HepG2 (cell line): ENCODE results near the gene FAM163B. TPM values are rescaled to one million over a fixed set of nuclear protein-coding genes. Genes with fewer than 3 reads are reported as not detected.

Source experiments
- ATAC-seq: fragments of 200-7000 bp; cut with Tn5 transposase; 3 replicates; pipeline ENCODE4 v1.9.1; 2020; ENCODE audit warnings: mild to moderate bottlenecking, moderate library complexity
- BruUV-seq: library from RNA; stranded (reverse); fragments of 400-500 nt; replicated peaks from 2 replicates; lab custom pipeline; 2021; lab: Mats Ljungman, UMichigan
- CTCF ChIA-PET: fragments of 300-600 bp; formaldehyde crosslinking; extraction: SDS; loops from one replicate; lab custom pipeline; 2021; ENCODE audit warnings: low total read pairs, inconsistent platforms, low intra/inter-chr PET ratio; lab: Yijun Ruan, JAX
- POLR2A ChIA-PET: fragments of 350-600 bp; sonication (Branson Sonifier 250); formaldehyde crosslinking; loops from one replicate; lab custom pipeline; 2020; ENCODE audit warnings: antibody characterized with exemption, inconsistent platforms; lab: Yijun Ruan, JAX
- DNase-seq: peaks from one replicate; pipeline ENCODE4 v3.0.0-alpha.2; 2015; ENCODE audit warnings: low spot score
- FAIRE-seq: peaks from 3 replicates; lab custom pipeline; 2011; peaks lifted over from hg19 to GRCh38; lab: Jason Lieb, UNC
- H2AFZ ChIP-seq: one replicate; pipeline ENCODE4 v1.6.1; 2011; ENCODE audit warnings: low read length, inconsistent platforms
- H3K27ac ChIP-seq: fragments of 300-600 bp; 3 replicates; pipeline ENCODE4 v1.8.0; 2011; ENCODE audit warnings: mixed run types, mild to moderate bottlenecking, mixed read lengths, low read length, inconsistent platforms; ENCODE audit not compliant: insufficient read depth; ENCODE audit errors: extremely low read length
- H3K27me3 ChIP-seq, 2 experiments: fragments of 200-600 bp in 1 of 2; 2 replicates in 1 of 2; 3 replicates in 1 of 2; pipeline versions ENCODE4 v1.6.0 to v1.8.0; 2011; ENCODE audit warnings: low read length in 2 of 2, mild to moderate bottlenecking in 2 of 2, moderate library complexity in 2 of 2, inconsistent platforms in 1 of 2; ENCODE audit not compliant: insufficient read depth in 2 of 2, control insufficient read depth in 1 of 2
- H3K36me3 ChIP-seq, 2 experiments: fragments of 200-600 bp in 1 of 2; replicated peaks in 1 of 2; 2 replicates in 1 of 2; 3 replicates in 1 of 2; pipeline versions ENCODE4 v1.5.1 to v1.8.0; 2011; ENCODE audit warnings: low read length in 2 of 2, inconsistent platforms in 1 of 2; ENCODE audit not compliant: insufficient read depth in 2 of 2, control insufficient read depth in 1 of 2
- H3K4me1 ChIP-seq: 2 replicates; pipeline ENCODE4 v1.5.1; 2012; ENCODE audit warnings: low read length, inconsistent platforms; ENCODE audit not compliant: insufficient read depth
- H3K4me2 ChIP-seq: 2 replicates; pipeline ENCODE4 v1.6.0; 2011; ENCODE audit warnings: low read depth, low read length, inconsistent platforms
- H3K4me3 ChIP-seq, 3 experiments: fragments of 200-600 bp in 1 of 3; sonication (generic), shearing (Covaris generic) in 1 of 3; replicated peaks in 1 of 3; 2 replicates each; pipeline ENCODE4 v1.5.1; 2011 to 2016; ENCODE audit warnings: low read length in 3 of 3, inconsistent platforms in 2 of 3, low read depth in 2 of 3, mild to moderate bottlenecking in 2 of 3, control low read depth in 1 of 3, mixed read lengths in 1 of 3; ENCODE audit not compliant: insufficient read depth in 1 of 3
- H3K79me2 ChIP-seq: one replicate; pipeline ENCODE4 v1.6.1; 2011; ENCODE audit warnings: low read length, inconsistent platforms; ENCODE audit not compliant: insufficient read depth
- H3K9ac ChIP-seq: 2 replicates; pipeline ENCODE4 v1.6.0; 2011; ENCODE audit warnings: mild to moderate bottlenecking, low read depth, low read length, inconsistent platforms; ENCODE audit not compliant: insufficient read depth
- H3K9me3 ChIP-seq: 2 replicates; pipeline ENCODE4 v1.5.1; 2012; ENCODE audit warnings: mild to moderate bottlenecking, low read length
- H4K20me1 ChIP-seq: 2 replicates; pipeline ENCODE4 v1.6.0; 2011; ENCODE audit warnings: inconsistent platforms, mild to moderate bottlenecking, low read length, moderate library complexity; ENCODE audit not compliant: insufficient read depth
- CENPBD1 ChIP-seq: sonication (generic); formaldehyde crosslinking; IDR thresholded peaks from 2 replicates; pipeline ENCODE4 v1.8.0; 2022; ENCODE audit warnings: missing genetic modification reagents, low read depth, mild to moderate bottlenecking, borderline replicate concordance
- FIP1L1 ChIP-seq: fragments of 200-400 bp; formaldehyde crosslinking; IDR thresholded peaks from 2 replicates; pipeline ENCODE4 v1.6.1; 2018; ENCODE audit warnings: low read depth, mild to moderate bottlenecking, low read length, moderate library complexity, borderline replicate concordance; ENCODE audit not compliant: insufficient read depth
- KLF6 ChIP-seq: IDR thresholded peaks from 2 replicates; pipeline ENCODE4 v1.8.0; 2016; ENCODE audit warnings: missing biosample characterization, missing genetic modification reagents
- PAF1 ChIP-seq: IDR thresholded peaks from 2 replicates; pipeline ENCODE4 v1.6.1; 2016; ENCODE audit warnings: missing genetic modification reagents, missing compliant biosample characterization
- PAX8 ChIP-seq: sonication (generic); formaldehyde crosslinking; IDR thresholded peaks from 2 replicates; pipeline ENCODE4 v1.8.0; 2022; ENCODE audit warnings: mild to moderate bottlenecking, missing genetic modification reagents, borderline replicate concordance
- RARA ChIP-seq: IDR thresholded peaks from 2 replicates; pipeline ENCODE4 v1.6.1; 2016; ENCODE audit warnings: missing genetic modification reagents, missing compliant biosample characterization
- RARG ChIP-seq: sonication (generic); formaldehyde crosslinking; IDR thresholded peaks from 2 replicates; pipeline ENCODE4 v1.4.0; 2020; ENCODE audit warnings: low read depth, mild to moderate bottlenecking, missing genetic modification reagents
- SRSF9 ChIP-seq: fragments of 200-400 bp; formaldehyde crosslinking; IDR thresholded peaks from 2 replicates; pipeline ENCODE4 v1.6.1; 2018; ENCODE audit warnings: borderline replicate concordance, mild to moderate bottlenecking, low read depth, low read length; ENCODE audit not compliant: insufficient read depth, poor library complexity, severe bottlenecking
- TEAD3 ChIP-seq: optimal IDR thresholded peaks from 2 replicates; pipeline ENCODE3; 2016; ENCODE audit warnings: borderline replicate concordance
- ZBTB25 ChIP-seq: IDR thresholded peaks from 2 replicates; pipeline ENCODE4 v1.6.1; 2018; ENCODE audit warnings: missing genetic modification reagents
- ZGPAT ChIP-seq: IDR thresholded peaks from 2 replicates; pipeline ENCODE4 v1.6.1; 2016; ENCODE audit warnings: mild to moderate bottlenecking
- ZNF326 ChIP-seq: sonication (generic); formaldehyde crosslinking; IDR thresholded peaks from 2 replicates; pipeline ENCODE4 v1.4.0; 2020; ENCODE audit warnings: missing genetic modification reagents, borderline replicate concordance
- ZNF34 ChIP-seq: sonication (generic); formaldehyde crosslinking; IDR thresholded peaks from 2 replicates; pipeline ENCODE4 v1.4.0; 2020; ENCODE audit warnings: mild to moderate bottlenecking, missing genetic modification reagents, borderline replicate concordance
- ZNF567 ChIP-seq: sonication (generic); formaldehyde crosslinking; IDR thresholded peaks from 2 replicates; pipeline ENCODE4 v1.8.1; 2023; ENCODE audit warnings: mild to moderate bottlenecking, missing genetic modification reagents, borderline replicate concordance
- ZNF704 ChIP-seq: sonication (generic); formaldehyde crosslinking; IDR thresholded peaks from 2 replicates; pipeline ENCODE4 v1.8.1; 2023; ENCODE audit warnings: mild to moderate bottlenecking, inconsistent platforms, moderate library complexity, missing genetic modification reagents, borderline replicate concordance
- ZNF782 ChIP-seq: sonication (generic); formaldehyde crosslinking; IDR thresholded peaks from 2 replicates; pipeline ENCODE4 v1.4.0; 2020; ENCODE audit warnings: missing genetic modification reagents, mild to moderate bottlenecking, borderline replicate concordance
- ZNF878 ChIP-seq: sonication (generic); formaldehyde crosslinking; IDR thresholded peaks from 2 replicates; pipeline ENCODE4 v1.8.1; 2023; ENCODE audit warnings: mild to moderate bottlenecking, missing genetic modification reagents, moderate library complexity
- ZSCAN29 ChIP-seq: sonication (generic); formaldehyde crosslinking; conservative IDR thresholded peaks from 2 replicates; pipeline ENCODE4 v1.4.0; 2020; ENCODE audit warnings: mild to moderate bottlenecking, missing genetic modification reagents
- WGBS: methylation state at CpG from one replicate; pipeline ENCODE4 v1.1.6; 2017; ENCODE audit warnings: low lambda C conversion rate; 5-methylcytosine and 5-hydroxymethylcytosine counted together
- in situ Hi-C: cut with HindIII; loops from 2 replicates; pipeline ENCODE4 v1.10.0; 2017; ENCODE audit warnings: low pct_unique_long_range_greater_than_20kb; ENCODE audit not compliant: extremely low pct_ligation_motif_present
- intact Hi-C: fragments of 100-400 bp; cut with micrococcal nuclease; formaldehyde crosslinking; loops from one replicate; pipeline ENCODE4 v1.10.0; 2022; ENCODE audit not compliant: unreplicated experiment
- polyA plus RNA-seq, 8 experiments: library from polyadenylated mRNA; depleted of rRNA in 3 of 8; stranded (reverse) in 7 of 8; unstranded in 1 of 8; fragments of >200 nt; fragmentation: Illumina TruSeq in 4 of 8; extraction: Trizol in 4 of 8; gene quantifications; 2 replicates each; pipeline versions ENCODE4 v1.2.1 to v1.2.3, GENCODE V29; 2011 to 2016; ENCODE audit warnings: low read depth in 4 of 8, missing spikeins in 1 of 8, mixed read lengths in 1 of 8; ENCODE audit not compliant: insufficient read depth in 1 of 8
- total RNA-seq, 5 experiments: library from RNA; depleted of rRNA; stranded (reverse); fragments of >200 nt; fragmentation: Illumina TruSeq; extraction: Trizol; gene quantifications; 2 replicates each; pipeline ENCODE4 v1.2.3, GENCODE V29; 2016; ENCODE audit warnings: low read depth in 1 of 5

The FAM163B gene
- total and polyA plus RNA-seq, 2 of the 13 experiments (the other 11 are each of a cell fraction or from before 2014, with no cell fraction given) = not detected

- Histone ChIP-seq H3K4me3 (no peak overlapping the region), H3K4me2 (no peak overlapping the region), H3K9ac (no peak overlapping the region), H3K4me1 (no peaks in the 10 kb centered on the region), H3K79me2 (no peaks in the 10 kb centered on the region), H3K36me3 (no peaks in the 10 kb centered on the region), H3K9me3 (no peaks in the 10 kb centered on the region), H4K20me1 (0 out of 2 replicates have a peak, but pooled peaks cover 7% of the 10 kb centered on the region), H3K27ac (no peak overlapping the region), H2AFZ (no peak overlapping the region), H3K27me3 (peaks cover 14 to 59% of the 10 kb centered on the region in 2 experiments)
- no TSS peak for BruUV-seq
- no peak for ATAC-seq
- no peak for DNase-seq
- ChIA-PET CTCF (no interaction called here), POLR2A (no interaction called here)
- in situ Hi-C loops = no loop called here
- no CpG with 5 or more reads among the region's 17 CpGs for WGBS
- TF ChIP-seq ZNF567 (CRISPR knock-in tag) (no peak), ZGPAT (no peak), KLF6 (CRISPR knock-in tag) (no peak), ZNF782 (no peak), SRSF9 (no peak), PAF1 (no peak), TEAD3 (no peak), ZNF878 (CRISPR knock-in tag) (no peak), RARA (CRISPR knock-in tag) (no peak), CENPBD1 (CRISPR knock-in tag) (no peak), ZNF34 (CRISPR knock-in tag) (no peak), ZBTB25 (no peak), ZNF326 (CRISPR knock-in tag) (no peak), ZNF704 (CRISPR knock-in tag) (no peak), FIP1L1 (no peak), RARG (no peak), ZSCAN29 (CRISPR knock-in tag) (no peak), PAX8 (CRISPR knock-in tag) (no peak)
- FAIRE-seq = no peak
- intact Hi-C loops = no loop called here
These were observed 3.7 kb downstream of the FAM163B start for GRCh38 chr9:133605446-133605845.
